Embryonic facial prominence (tissue), 1 donor: ENCODE measurements around the gene WRNIP1.

ENCODE experiments used
- DNase-seq: peaks from one replicate; pipeline ENCODE4 v3.0.0-alpha.2; 2016; ENCODE audit errors: extremely low spot score

WRNIP1 gene

GRCh38 chr6:2806644-2807043, 41.5 kb downstream of the WRNIP1 start:
- DNase-seq = no peak

- DNase-seq = no peak
These were observed 42.3 kb downstream of the WRNIP1 start for GRCh38 chr6:2807342-2808090.

GRCh38 chr6:2809015-2809414, 43.8 kb downstream of the WRNIP1 start:
- no peak for DNase-seq

- no peak for DNase-seq
These were observed 45.0 kb downstream of the WRNIP1 start for GRCh38 chr6:2810092-2810671.

- DNase-seq = no peak
These were observed 47.5 kb downstream of the WRNIP1 start for GRCh38 chr6:2812695-2813094.

- DNase-seq = no peak
These were observed 51.0 kb downstream of the WRNIP1 start for GRCh38 chr6:2816158-2816557.

GRCh38 chr6:2817903-2818443, 52.8 kb downstream of the WRNIP1 start:
- DNase-seq = no peak

- no peak for DNase-seq
These were observed 53.4 kb downstream of the WRNIP1 start for GRCh38 chr6:2818593-2818992.

GRCh38 chr6:2819115-2819514, 53.9 kb downstream of the WRNIP1 start:
- no peak for DNase-seq

- no peak for DNase-seq
These were observed 54.8 kb downstream of the WRNIP1 start for GRCh38 chr6:2819978-2820377.

GRCh38 chr6:2820415-2820814, 55.2 kb downstream of the WRNIP1 start:
- DNase-seq = no peak

GRCh38 chr6:2821554-2821953, 56.4 kb downstream of the WRNIP1 start:
- no peak for DNase-seq

GRCh38 chr6:2823104-2823850, 58.1 kb downstream of the WRNIP1 start:
- no peak for DNase-seq

GRCh38 chr6:2826131-2826530, 60.9 kb downstream of the WRNIP1 start:
- no peak for DNase-seq

GRCh38 chr6:2827142-2827541, 61.9 kb downstream of the WRNIP1 start:
- DNase-seq = no peak

- DNase-seq = no peak
These were observed 63.4 kb downstream of the WRNIP1 start for GRCh38 chr6:2828629-2829028.

GRCh38 chr6:2829253-2829652, 64.1 kb downstream of the WRNIP1 start:
- no peak for DNase-seq

GRCh38 chr6:2830183-2830582, 65.0 kb downstream of the WRNIP1 start:
- no peak for DNase-seq

GRCh38 chr6:2831392-2831791, 66.2 kb downstream of the WRNIP1 start:
- no peak for DNase-seq

GRCh38 chr6:2834262-2834661, 69.1 kb downstream of the WRNIP1 start:
- DNase-seq = no peak
